NB4 (cell line): ENCODE results near the gene LRIT3.

Source experiments
- CTCF ChIP-seq: IDR thresholded peaks from one replicate; pipeline ENCODE4 v1.5.1; 2012; ENCODE audit warnings: low read depth, low read length
- MYC ChIP-seq: IDR thresholded peaks from 2 replicates; pipeline ENCODE4 v1.6.1; 2011; ENCODE audit warnings: low read depth, low read length
- POLR2A ChIP-seq: IDR thresholded peaks from 2 replicates; pipeline ENCODE4 v1.6.1; 2011; ENCODE audit warnings: mild to moderate bottlenecking; ENCODE audit not compliant: insufficient read length; ENCODE audit errors: extremely low read depth

- peak; percentile 31 for TF ChIP-seq CTCF
- no peak for TF ChIP-seq POLR2A
- no peak for TF ChIP-seq MYC
Observed at GRCh38 chr4:109803924-109804571, 43.9 kb upstream of the LRIT3 start.
